ENCODE measurements around the gene OSBPL6. TPM values are rescaled to one million over a fixed set of nuclear protein-coding genes. Genes with fewer than 3 reads are reported as not detected.

Gene OSBPL6
- total and polyA plus RNA-seq, 4 donors = 1.3 to 3.3 (median 2.2) TPM

DNA sequence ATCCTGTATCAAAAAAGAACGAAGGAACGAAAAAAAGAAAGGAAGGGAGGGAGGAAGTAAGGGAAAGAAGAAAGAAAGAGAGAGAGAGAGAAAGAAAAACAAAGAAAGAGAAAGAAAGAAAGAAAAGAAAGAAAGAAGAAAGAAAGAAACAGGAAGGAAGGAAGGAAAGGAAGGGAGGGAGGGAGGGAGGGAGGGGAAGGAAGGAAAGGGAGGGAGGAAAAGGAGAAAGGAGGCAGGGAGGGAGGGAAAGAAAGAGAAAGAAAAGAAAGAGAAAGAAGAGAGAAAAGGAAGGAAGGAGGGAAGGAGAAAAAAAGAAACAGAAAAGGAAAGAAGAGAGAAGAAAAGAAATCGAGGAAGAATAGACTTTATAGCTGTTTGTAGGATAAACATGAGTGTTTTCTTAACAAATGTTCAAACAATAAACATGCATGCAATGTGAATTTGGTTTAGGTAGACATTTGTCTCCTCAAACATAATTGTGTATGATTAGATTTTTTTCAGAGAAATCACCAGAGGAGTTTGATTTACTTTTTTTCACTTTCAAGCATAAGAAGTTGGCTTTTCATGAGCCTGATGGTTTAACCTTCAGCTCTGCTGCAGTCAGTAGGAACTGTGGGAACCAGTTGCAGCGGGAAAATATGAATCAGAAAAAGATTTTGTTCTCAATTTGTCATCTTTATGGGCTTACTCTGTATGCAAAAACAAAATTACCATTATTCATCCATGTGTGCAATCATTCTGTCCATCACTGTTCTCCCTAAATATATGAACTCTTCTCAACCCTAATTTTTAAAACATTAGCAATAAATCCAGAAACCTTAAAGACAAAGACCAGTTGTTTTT, 185.1 kb downstream of the OSBPL6 start:
- 91% methylated on average over 4 of the region's 4 CpGs for WGBS
- H3K36me3 ChIP-seq (ENCODE audit: control insufficient read depth in 4 of 4, insufficient read depth in 3 of 4, low read depth in 1 of 4, low read length in 3 of 4) = peaks cover 0 to 26% (median 5%) of the 10 kb centered on the region in 4 donors
- TF ChIP-seq JUND (IDR thresholded peaks at IDR 0.05) (no peak), EGR1 (IDR thresholded peaks at IDR 0.05; ENCODE audit: low read depth in 2 of 2) (no peak), FOXA2 (IDR thresholded peaks at IDR 0.05) (no peak), CTCF (IDR thresholded peaks at IDR 0.05; ENCODE audit: low read depth, low read length, missing input control) (no peak), SP1 (IDR thresholded peaks at IDR 0.05) (no peak), YY1 (IDR thresholded peaks at IDR 0.05) (no peak), ATF3 (IDR thresholded peaks at IDR 0.05) (no peak)
- TF ChIP-seq, protein P1, sequence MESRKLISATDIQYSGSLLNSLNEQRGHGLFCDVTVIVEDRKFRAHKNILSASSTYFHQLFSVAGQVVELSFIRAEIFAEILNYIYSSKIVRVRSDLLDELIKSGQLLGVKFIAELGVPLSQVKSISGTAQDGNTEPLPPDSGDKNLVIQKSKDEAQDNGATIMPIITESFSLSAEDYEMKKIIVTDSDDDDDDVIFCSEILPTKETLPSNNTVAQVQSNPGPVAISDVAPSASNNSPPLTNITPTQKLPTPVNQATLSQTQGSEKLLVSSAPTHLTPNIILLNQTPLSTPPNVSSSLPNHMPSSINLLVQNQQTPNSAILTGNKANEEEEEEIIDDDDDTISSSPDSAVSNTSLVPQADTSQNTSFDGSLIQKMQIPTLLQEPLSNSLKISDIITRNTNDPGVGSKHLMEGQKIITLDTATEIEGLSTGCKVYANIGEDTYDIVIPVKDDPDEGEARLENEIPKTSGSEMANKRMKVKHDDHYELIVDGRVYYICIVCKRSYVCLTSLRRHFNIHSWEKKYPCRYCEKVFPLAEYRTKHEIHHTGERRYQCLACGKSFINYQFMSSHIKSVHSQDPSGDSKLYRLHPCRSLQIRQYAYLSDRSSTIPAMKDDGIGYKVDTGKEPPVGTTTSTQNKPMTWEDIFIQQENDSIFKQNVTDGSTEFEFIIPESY (IDR thresholded peaks at IDR 0.05) = no peak
- TF ChIP-seq, protein P2, sequence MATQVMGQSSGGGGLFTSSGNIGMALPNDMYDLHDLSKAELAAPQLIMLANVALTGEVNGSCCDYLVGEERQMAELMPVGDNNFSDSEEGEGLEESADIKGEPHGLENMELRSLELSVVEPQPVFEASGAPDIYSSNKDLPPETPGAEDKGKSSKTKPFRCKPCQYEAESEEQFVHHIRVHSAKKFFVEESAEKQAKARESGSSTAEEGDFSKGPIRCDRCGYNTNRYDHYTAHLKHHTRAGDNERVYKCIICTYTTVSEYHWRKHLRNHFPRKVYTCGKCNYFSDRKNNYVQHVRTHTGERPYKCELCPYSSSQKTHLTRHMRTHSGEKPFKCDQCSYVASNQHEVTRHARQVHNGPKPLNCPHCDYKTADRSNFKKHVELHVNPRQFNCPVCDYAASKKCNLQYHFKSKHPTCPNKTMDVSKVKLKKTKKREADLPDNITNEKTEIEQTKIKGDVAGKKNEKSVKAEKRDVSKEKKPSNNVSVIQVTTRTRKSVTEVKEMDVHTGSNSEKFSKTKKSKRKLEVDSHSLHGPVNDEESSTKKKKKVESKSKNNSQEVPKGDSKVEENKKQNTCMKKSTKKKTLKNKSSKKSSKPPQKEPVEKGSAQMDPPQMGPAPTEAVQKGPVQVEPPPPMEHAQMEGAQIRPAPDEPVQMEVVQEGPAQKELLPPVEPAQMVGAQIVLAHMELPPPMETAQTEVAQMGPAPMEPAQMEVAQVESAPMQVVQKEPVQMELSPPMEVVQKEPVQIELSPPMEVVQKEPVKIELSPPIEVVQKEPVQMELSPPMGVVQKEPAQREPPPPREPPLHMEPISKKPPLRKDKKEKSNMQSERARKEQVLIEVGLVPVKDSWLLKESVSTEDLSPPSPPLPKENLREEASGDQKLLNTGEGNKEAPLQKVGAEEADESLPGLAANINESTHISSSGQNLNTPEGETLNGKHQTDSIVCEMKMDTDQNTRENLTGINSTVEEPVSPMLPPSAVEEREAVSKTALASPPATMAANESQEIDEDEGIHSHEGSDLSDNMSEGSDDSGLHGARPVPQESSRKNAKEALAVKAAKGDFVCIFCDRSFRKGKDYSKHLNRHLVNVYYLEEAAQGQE (IDR thresholded peaks at IDR 0.05) = no peak
- no peak for DNase-seq (ENCODE audit: low spot score)
- H3K27me3 ChIP-seq (ENCODE audit: control insufficient read depth in 4 of 4, insufficient read depth in 4 of 4, low read length in 3 of 4) = no peaks in the 10 kb centered on the region
- H3K4me3 ChIP-seq (ENCODE audit: low read depth in 1 of 3, low read length in 3 of 3) = no peak overlapping the region
- H3K9me3 ChIP-seq (ENCODE audit: control insufficient read depth in 4 of 4, low read length in 3 of 4) = no peaks in the 10 kb centered on the region
- H3K27ac ChIP-seq (ENCODE audit: low read depth in 1 of 2, low read length in 2 of 2) = no peak overlapping the region
- no peaks in the 10 kb centered on the region for H3K4me1 ChIP-seq (ENCODE audit: control insufficient read depth in 4 of 4, insufficient read depth in 4 of 4, low read length in 3 of 4)
- H3K9ac ChIP-seq (ENCODE audit: low read depth in 1 of 2, low read length in 2 of 2) = no peak overlapping the region

DNA sequence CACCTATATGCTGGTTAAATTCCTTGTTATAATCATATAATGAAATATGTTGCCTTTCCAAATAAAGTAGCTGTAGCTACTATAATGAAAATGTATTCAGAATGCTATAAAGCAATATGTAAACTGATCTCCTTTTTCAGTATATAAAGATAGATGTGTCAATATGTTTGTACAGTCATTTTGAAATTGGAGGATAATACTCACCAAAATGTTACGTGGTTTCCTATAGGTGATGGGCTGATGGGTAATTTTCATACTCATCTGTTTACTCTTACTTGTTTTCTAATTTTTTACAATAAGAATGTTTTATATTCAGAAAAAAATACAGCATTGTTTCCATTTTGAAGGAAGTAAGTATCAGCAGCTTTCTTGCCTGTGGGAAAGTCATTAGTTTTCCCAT, 186.5 kb downstream of the OSBPL6 start:
- 89% methylated on average over 1 of the region's 1 CpG for WGBS
- DNase-seq (ENCODE audit: low spot score) = no peak
- H3K27ac ChIP-seq (ENCODE audit: low read depth in 1 of 2, low read length in 2 of 2) = no peak overlapping the region
- TF ChIP-seq NR2F2 (IDR thresholded peaks at IDR 0.05) = no peak
- TF ChIP-seq GABPA (IDR thresholded peaks at IDR 0.05 in 1 of 2, conservative IDR thresholded peaks at IDR 0.05 in 1 of 2) = no peak
- no peak for TF ChIP-seq TAF1 (conservative IDR thresholded peaks at IDR 0.05)
- TF ChIP-seq FOXA2 (IDR thresholded peaks at IDR 0.05) = no peak
- no peak for TF ChIP-seq HNF4A (conservative IDR thresholded peaks at IDR 0.05)
- no peak for TF ChIP-seq MAX (IDR thresholded peaks at IDR 0.05)
- no peak for TF ChIP-seq CTCF (IDR thresholded peaks at IDR 0.05; ENCODE audit: low read depth, low read length, missing input control)
- no peak for TF ChIP-seq ATF3 (IDR thresholded peaks at IDR 0.05)
- TF ChIP-seq, protein P1 (IDR thresholded peaks at IDR 0.05) = no peak
- TF ChIP-seq HNF4G (IDR thresholded peaks at IDR 0.05) = no peak
- TF ChIP-seq EGR1 (IDR thresholded peaks at IDR 0.05; ENCODE audit: low read depth in 2 of 2) = no peak
- no peaks in the 10 kb centered on the region for H3K27me3 ChIP-seq (ENCODE audit: control insufficient read depth in 4 of 4, insufficient read depth in 4 of 4, low read length in 3 of 4)
- H3K9me3 ChIP-seq (ENCODE audit: control insufficient read depth in 4 of 4, low read length in 3 of 4) = no peaks in the 10 kb centered on the region
- H3K4me3 ChIP-seq (ENCODE audit: low read depth in 1 of 3, low read length in 3 of 3) = no peak overlapping the region
- no peaks in the 10 kb centered on the region for H3K4me1 ChIP-seq (ENCODE audit: control insufficient read depth in 4 of 4, insufficient read depth in 4 of 4, low read length in 3 of 4)
- H3K9ac ChIP-seq (ENCODE audit: low read depth in 1 of 2, low read length in 2 of 2) = no peak overlapping the region
- H3K36me3 ChIP-seq (ENCODE audit: control insufficient read depth in 4 of 4, insufficient read depth in 3 of 4, low read depth in 1 of 4, low read length in 3 of 4) = peaks cover 0 to 19% (median 4%) of the 10 kb centered on the region in 4 donors

All from liver (tissue), 9 donors.